HG03342 (cell line): ENCODE data around the gene COL18A1.
"Not testable (repeated sequence)": the region's sequence is repeated elsewhere in the genome, so short reads cannot be mapped to it uniquely, and the experiment has no call there.

Experiments
- ATAC-seq: cut with Tn5 transposase; IDR thresholded peaks from one replicate; pipeline ENCODE4 v1.9.1; 2021; ENCODE audit warnings: mild to moderate bottlenecking, moderate library complexity; ENCODE audit not compliant: unreplicated experiment

COL18A1 gene

DNA sequence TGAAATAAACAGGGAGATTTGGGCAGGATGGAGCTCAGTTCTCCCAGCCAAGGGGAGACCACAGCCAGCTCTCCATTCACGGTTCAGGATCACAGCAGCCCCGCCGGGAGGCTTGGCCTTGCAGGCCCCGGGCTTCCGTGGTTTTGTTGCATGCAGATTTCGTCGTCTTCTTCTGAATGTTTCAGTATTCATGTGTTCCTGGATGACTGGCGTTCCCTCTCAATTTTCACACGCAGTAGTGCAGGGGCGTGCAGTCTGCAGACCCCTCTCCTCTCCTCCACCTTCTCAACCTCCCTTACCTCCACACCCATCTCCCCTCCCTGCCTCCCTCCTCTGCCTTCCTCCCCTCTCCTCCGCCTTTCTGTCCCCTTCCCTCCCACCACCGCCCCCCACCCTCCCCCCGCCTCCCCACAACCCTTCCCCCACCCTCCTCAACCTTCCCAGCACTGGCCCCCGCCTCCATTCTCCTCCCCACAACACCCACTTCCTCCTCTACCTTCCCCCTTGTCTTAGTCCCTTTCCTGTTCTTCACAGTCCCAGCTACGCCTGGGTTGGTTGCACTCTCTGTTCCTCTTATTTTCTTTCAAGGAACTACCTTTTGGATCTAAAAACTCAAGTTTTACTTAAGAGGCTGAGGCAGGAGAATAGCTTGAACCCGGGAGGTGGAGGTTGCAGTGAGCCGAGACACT lies 145.7 kb downstream of the COL18A1 start:
- peak; percentile 51 for ATAC-seq

DNA sequence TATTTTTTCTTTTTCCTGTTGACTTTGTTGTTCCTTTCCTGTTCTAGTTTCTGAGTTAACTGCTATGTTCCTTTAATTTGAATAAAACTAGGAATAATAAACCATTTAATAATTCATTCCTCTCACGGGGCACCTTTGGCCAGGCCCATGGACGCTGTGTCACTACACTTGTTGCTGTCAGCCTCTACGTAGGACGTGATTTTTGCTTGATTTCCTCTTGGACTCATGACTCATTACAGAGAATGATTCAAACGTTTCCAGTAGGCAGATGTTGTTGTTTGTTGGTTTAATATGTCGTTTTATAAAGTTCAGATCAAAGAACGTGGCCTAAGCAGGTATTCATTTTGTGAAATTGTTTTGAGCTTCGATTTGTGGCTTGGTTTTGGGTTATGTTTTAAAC lies 146.4 kb downstream of the COL18A1 start:
- ATAC-seq, result no peak

DNA sequence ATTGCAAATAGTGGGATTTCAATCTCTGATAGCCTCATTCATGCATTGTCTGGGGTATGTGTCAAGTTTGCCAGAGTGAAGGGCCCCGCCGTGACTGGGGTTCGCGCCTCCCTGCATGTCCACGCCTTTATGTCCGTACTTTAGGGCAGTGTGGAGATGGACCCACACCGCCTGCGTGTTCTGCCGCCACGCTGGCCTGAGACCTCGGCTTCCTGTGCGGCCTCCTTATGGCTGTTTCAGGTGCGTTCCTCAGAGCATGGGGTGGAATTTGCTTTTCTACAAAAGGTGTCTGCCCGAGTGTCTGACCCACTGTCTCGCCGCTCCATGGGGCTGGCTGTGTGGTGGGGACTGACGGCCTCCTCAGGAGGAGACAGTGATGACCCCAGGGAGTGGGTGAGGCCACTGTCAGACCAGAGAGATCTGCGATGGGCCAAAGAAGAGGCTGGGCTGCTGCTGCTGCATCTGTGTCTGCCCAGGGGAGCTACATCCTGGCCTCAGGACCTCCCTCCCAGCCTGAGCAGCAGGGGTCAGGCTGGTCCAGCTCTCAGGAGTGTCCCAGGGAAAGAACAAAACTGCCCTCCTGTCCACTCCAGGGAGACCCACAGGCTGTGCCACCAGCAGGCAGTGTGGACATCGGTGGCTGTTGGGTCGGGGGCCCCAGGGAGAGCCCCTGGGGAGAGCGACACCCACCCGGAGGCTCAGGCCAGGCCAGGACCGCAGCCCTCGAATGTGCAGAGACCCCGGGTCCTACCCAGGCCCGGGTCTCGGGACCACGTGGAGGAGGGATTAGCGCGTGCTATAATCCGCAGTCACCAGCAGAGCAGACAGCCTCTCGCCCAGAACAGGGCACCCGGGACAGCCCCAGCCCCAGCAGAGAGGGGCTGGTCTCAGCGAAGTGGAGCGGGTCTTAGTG lies 147.1 kb downstream of the COL18A1 start:
- no peak for ATAC-seq

DNA sequence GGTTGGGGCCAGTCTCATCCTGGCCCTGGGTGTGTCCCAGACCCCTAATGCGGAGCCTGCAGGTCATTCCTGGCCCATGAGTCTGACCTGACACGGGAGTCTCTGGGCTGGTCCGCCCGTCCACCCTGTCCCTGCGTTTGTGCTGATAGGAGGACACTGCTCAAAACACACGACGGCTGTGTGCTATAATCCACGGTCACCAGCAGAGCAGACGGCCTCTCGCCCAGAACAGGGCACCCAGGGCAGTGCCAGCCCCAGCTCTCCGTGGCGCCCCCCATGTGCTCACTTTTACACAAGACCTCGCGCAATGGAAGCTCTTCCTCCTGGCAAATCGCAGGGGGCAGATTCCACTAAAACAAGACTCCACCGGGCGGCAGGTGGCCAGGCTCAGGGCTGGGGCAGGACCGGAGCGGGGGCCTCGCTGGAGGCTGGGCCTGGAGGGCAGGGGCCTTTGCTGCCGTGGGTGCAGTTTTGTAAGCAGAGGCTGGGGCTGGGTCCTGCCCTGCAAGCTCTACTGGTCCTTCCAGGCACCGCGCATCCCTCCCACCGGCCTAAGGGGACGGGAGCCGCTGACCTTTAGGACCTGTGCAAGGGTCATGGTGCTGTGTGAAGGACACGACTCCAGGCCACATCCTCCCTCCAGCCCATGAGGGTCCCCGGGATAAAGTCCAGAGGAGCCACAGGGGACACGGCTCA lies 147.9 kb downstream of the COL18A1 start:
- no peak for ATAC-seq

DNA sequence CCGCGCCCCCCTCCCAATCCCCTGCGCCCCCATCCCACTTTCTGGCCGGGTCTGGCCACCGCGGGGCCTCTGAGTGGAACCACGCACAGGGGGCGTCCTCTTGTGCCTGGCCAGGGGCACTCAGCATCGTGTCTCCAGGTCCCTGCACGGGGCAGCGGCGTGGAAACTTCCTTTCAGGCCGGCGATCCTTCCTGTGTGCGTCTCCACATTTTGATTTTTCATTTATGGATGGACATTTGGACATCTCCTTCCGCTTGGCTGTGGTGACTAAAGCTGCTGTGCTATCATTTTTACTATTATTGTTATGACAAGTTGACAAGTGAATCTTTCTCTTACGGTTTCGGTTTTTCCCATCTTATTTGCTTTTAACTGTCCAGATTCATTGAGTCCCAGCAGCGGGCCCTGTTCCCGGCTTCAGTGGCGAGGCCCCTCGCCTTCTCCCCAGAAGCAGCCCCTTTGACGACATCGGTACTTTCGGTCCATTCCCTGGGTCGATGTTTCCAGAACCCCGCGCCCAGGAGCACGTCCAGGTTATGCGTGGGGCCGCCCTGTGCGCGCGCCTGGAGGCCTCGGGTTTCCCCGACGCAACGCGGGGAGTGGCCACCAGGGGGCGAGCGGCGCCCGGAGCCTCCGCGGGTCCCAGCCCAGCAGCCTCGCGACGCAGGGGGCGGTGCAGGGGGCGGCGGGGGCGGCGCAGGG lies 149.7 kb downstream of the COL18A1 start:
- peak; percentile 59 for ATAC-seq

DNA sequence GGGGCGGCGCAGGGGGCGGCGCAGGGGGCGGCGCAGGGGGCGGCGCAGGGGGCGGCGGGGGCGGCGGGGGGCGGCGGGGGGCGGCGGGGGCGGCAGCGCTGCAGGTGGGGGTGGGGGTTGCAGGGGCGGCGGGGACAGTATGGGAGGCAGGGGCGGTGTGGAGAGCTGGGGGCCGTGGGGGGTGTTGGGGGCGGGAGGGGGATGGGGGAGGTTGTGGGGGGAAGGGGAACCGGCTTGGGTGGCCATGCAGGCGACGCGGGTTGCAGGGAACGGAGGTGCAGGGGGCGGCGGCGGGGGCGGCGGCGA lies 150.2 kb downstream of the COL18A1 start:
- no peak for ATAC-seq

DNA sequence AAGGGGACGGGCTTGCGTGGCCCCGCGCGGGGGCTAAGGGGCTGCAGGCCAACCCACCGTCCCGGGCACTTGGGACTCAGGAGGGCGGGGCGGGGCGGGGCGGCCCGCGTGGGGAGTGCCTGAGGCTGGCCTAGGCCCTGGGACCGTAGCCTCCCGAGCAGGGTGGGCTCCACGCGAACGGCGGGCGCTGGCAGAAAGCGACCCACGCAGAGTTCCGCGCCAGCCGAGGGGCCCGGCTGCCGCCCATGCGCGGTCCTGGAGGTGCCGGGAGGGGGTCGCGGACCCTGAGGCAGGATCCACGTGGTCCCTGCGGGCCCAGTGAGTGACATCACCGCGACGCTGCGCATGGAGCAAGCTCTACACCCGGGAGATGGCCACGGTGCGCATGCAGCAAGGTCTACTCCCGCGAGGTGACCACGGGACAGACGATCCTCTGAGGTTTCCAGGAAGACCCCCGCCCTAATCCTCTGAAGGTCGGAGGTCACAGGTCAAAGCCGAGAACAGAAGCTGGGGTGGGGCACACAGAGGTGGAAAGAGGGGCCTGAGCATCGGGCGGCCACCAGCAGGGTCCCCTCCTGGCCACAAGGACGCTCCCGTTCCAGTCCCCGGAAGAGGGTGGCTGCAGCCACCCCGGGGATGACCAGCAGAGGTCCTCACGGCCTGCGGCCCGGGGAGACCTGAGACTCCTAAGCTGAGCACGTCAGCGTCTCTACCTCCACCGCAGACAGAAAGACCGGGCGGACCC lies 150.8 kb downstream of the COL18A1 start:
- no peak for ATAC-seq

DNA sequence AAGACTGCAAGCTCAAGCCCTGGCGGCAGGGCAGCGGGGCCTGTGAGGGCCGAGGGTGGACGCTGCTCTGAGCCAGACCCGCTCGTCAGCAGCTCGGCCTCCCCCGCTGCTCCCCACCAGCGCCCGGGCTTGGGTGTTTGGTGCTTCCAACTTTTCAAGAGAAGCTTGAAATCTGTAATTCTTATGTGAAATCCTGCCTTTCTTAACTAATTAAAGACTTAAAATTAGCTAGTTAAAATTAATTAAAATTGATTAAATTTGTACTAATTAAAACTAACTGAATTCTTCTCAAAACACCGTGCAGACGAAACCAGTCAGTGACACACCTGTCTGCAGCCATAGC lies 151.3 kb downstream of the COL18A1 start:
- ATAC-seq, result no peak

DNA sequence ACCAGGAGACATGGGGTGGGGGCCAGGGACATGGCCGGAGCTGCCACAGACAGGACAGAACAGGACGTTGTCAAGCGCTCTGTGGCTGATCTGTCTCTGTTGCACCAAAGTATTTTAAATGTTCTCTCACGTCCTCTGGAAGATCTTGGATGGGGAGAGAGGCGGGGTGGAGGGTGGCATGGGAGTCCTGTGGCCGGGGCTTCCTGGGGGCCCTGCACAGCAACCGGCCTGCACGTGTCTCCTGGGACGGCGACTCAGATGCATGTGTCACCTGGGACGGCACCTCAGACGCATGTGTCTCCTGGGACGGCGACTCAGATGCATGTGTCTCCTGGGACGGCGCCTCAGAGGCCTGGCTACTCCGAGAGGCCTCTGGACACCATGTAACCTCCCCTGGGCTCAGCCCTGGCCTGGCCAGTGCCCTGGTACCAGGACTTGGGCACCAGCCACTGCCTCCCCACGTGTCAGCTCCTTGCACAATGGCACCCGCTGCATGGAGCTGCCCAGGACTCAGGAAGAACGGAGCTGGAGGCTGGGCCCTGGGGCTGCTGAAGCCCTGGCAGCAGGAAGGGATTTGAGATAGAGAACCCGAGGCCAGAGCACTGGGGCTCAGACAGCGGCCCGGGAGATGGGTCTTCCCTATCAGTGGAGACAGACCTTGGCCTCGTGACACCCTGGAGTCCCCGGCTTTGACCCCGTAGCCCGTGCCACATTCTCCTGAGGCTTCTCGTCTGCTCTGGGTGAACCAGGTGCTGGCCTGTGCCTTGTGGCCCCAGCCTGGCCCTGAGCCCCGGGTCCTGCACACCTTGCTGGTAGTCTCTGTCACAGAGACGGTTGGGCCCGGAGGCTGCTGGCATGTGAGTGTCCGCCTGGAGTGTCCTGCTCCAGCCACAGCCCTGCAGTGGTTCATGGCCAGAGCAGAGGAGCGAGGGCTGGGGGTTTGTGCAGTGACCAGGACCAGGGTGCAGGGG lies 152.0 kb downstream of the COL18A1 start:
- ATAC-seq, result no peak

DNA sequence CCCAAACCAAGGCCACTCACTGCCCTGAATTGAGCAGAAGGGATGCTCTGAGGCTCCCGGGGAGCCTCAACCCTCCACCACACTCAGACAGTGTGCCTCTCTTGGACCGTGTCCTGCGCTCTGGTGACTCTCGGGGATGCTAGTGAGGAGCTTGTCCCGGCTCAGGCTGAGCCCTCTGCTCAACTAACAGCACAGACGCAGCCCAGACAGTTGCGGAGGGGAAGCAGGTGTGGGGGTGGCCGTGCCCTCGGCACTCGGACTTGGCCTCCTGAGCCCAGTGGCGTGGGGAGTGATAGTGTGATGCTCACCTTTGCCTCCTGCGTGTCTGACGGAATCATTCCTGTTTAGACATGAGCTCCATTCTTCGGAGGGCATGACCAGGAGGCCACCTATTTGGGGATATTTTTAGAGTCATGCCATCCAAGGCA lies 152.7 kb downstream of the COL18A1 start:
- ATAC-seq, result no peak

DNA sequence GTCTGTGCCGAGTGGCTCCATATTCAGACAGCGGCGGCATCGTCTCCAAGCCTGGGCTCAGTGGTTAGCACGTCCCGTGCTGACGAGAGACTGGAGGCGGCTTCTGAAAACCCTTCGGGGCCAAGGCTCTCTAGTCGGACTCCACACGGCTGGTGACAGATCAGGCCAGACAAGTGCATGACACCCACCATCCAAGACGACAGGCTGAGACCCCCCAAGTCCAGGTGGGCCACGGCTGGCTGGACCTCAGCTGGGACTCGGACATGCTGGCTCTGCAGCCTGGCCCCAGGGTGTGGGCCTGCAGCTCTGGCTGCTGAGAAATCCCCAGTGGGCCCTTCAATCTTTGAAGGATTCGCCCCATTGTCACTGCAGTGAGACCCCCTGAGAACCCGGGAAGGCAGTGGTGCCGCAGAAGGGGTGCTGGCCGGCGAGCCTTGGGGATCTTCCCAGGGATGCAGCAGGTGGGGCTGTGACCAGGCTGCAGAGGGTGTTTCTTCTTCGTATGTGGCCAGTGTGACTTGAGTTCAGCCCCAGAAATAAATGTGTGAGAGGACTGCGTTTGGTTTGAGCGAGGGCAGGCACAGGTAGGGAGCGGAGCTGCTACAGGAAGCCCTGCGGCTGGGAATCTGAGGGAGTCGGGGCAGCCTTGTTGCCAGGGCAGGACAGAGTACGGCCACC lies 153.2 kb downstream of the COL18A1 start:
- no peak for ATAC-seq

DNA sequence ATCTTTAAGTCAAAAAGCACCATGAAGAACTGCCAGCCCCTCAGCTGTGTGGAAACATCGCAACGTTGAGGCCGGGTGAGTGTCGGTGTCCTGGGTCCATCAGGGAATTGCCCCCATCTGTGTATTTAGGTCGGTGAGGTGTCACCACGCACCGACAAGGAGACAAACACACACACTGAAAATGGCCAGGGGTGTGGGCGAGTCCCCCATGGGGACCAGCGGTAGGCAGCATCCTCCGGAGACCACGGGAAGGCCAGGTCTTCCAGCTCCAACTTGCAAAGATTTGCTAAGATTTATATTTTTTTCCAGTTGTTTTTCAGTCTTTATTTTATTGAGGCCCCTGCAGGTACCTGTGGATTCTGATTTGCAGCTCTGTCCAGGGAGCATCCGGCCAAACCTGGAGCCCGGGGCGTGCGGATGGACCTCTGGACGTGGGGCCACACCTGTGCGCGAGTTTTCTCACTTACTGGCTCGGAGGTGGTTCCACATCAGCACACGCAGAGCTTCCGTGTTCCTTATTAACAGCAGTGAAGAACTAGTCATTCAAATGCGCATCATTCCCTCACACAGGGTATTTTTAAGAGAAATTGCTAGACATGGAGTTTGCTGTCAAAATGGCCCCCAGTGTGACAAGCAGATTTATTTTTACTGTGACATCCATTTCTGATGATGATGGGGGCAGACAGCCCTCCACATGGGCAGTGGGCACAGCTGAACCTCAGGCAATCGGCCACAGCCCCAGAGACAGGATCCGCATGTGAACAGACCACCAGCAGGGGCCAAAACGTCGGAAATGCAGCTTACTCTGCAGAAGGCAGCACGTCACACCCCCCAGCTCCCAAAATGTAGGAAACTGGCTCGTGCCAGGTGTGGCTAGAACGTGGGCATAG lies 154.5 kb downstream of the COL18A1 start:
- no peak for ATAC-seq

DNA sequence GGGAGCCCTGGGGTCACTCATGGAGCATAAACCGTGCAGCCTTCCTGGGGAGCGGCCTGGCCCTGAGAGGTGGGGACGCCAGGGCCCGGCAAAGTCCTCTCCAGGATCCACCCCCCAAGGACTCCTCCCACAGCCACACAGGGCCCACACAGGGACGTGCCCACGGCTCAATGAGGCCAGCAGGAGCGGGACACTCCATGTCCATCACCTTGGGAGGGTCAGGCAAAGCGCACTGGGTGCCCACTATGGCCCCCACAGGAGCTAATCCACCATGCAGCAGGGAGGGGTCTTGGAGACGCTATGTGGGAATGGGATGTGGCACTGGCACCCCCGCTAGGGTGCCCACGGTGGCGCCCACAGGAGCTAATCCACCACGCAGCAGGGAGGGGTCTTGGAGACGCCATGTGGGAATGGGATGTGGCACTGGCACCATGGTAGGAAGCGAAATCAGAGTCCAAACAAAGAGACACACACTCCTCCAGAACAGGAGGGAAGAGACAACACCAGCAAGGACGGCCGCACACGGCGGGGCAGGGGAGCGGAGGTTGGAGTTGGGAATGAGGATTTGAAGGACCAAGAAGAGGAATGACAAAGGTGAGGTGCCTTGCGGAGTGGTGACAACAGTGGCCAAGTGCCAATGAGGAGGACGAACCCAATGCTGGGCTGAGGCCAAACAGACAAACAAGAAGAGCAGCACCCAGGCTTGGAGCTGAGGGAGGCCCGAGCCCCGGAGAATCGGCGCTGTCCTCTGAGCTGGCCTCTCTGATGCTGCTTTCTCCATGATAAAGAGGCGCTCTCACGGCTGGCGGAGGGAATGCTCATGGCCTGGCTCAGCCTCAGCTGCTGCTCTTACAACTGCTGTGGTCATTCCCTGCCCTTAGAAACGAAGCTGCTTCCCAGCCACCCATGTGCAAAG lies 155.4 kb downstream of the COL18A1 start:
- ATAC-seq, result no peak

DNA sequence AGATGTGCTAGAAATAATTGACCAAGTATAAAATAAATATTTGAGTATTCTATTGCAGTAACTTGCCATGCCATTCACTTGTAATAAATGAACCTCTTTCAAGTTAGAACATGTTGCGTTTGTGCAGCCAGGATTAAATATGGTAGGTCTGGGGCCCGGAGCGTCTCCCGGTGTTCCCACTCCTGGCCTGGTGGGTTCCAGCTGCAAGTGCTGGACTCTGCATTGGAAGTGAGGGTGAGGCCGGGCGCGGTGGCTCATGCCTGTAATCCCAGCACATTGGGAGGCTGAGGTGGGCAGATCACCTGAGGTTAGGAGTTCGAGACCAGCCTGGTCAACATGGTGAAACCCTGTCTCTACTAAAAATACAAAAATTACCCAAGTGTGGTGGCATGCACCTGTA lies 156.3 kb downstream of the COL18A1 start:
- not testable (repeated sequence) for ATAC-seq

DNA sequence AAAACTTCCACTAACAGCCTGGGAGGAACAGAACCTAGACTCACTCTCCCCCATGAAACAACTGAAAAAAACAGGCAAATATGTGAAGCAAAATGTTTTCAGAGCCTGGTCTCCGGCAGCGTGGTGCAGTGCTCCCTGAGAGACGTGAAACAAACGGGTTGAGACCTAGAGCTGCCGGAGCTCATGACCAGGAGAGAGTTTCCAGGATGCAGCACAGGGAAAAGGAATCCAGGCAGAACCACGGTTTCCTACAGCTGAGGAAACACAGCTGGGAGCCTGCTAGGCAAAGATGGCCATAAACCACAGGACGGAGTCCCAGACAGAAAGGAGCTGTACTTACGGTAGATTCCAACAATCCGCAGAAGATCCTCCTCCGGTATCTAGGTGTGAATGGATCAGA lies 157.4 kb downstream of the COL18A1 start:
- no peak for ATAC-seq

DNA sequence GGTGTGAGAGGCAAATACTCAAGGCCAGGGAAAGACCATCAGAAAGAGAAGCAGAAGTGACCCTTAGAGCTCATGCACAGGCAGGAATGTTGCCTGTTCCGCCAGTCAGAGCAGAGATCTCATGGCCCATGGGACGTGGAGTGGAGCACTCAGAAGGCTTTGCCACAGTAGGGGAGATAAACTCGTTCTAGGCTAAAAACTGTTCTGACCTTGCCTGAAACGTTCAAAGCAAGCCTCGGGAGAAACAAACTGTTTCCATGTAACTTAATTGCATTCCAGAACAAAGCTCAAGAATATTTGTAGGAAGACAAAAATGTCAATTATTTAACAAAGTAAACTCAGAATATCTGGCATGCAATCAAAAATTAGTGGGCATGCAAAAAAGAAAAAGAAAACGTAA lies 158.0 kb downstream of the COL18A1 start:
- ATAC-seq, result no peak
